ENCODE results near the gene ADD1.

ADD1 gene

GRCh38 chr4:2961811-2962441, 118.3 kb downstream of the ADD1 start:
- DNase-seq (ENCODE audit: extremely low read depth in 1 of 2, low read depth in 1 of 2): peak in 1 of 2 donors; percentile 81

- peak in 1 of 2 donors; percentile 34 for DNase-seq (ENCODE audit: extremely low read depth in 1 of 2, low read depth in 1 of 2)
These were observed 119.0 kb downstream of the ADD1 start for GRCh38 chr4:2962614-2963174.

- DNase-seq (ENCODE audit: extremely low read depth in 1 of 2, low read depth in 1 of 2): peak; percentile 95 to 96
These were observed 119.7 kb downstream of the ADD1 start, which contains the start of the genes GRK4 and NOP14 for GRCh38 chr4:2963175-2963965. Gene GRK4 (plus strand): TSS chr4:2963571. CDS start chr4:2964071, 500 bp downstream. Gene NOP14 (minus strand): TSS chr4:2963406. CDS start chr4:2963319, 87 bp downstream.

- DNase-seq (ENCODE audit: extremely low read depth in 1 of 2, low read depth in 1 of 2): no peak
These were observed 120.4 kb downstream of the ADD1 start for GRCh38 chr4:2963966-2964471.

GRCh38 chr4:2964706-2965258, 121.1 kb downstream of the ADD1 start:
- no peak for DNase-seq (ENCODE audit: extremely low read depth in 1 of 2, low read depth in 1 of 2)

GRCh38 chr4:2965262-2965661, 121.6 kb downstream of the ADD1 start:
- DNase-seq (ENCODE audit: extremely low read depth in 1 of 2, low read depth in 1 of 2): no peak

GRCh38 chr4:2968381-2968780, 124.7 kb downstream of the ADD1 start:
- DNase-seq (ENCODE audit: extremely low read depth in 1 of 2, low read depth in 1 of 2): no peak

GRCh38 chr4:2971275-2971674, 127.6 kb downstream of the ADD1 start:
- no peak for DNase-seq (ENCODE audit: extremely low read depth in 1 of 2, low read depth in 1 of 2)

- DNase-seq (ENCODE audit: extremely low read depth in 1 of 2, low read depth in 1 of 2): no peak
These were observed 133.8 kb downstream of the ADD1 start for GRCh38 chr4:2977211-2978088.

All from stimulated activated CD8-positive, alpha-beta memory T cell treated with anti-CD3 and anti-CD28 coated beads, Interleukin-7, amount 100 ng/mL, for 48 hours (primary cell).